Keratinocyte (primary cell): ENCODE measurements around the gene ENTHD1.

ENCODE experiments used
- CTCF ChIP-seq, 3 experiments: IDR thresholded peaks in 1 of 3; conservative IDR thresholded peaks in 1 of 3; optimal IDR thresholded peaks in 1 of 3; 2 replicates in 2 of 3; 3 replicates in 1 of 3; pipeline versions ENCODE3 to v1.5.1; 2011; ENCODE audit warnings: low read length in 3 of 3, mild to moderate bottlenecking in 3 of 3, moderate library complexity in 2 of 3, control low read depth in 1 of 3, inconsistent platforms in 1 of 3; ENCODE audit not compliant: insufficient read depth in 2 of 3; ENCODE audit errors: extremely low read depth in 1 of 3
- EZH2 ChIP-seq: IDR thresholded peaks from one replicate; pipeline ENCODE4 v1.6.1; 2012; ENCODE audit warnings: inconsistent platforms, mild to moderate bottlenecking, low read length, moderate library complexity

GRCh38 chr22:39938509-39939111, 45.0 kb upstream of the ENTHD1 start:
- TF ChIP-seq CTCF (optimal IDR thresholded peaks at IDR 0.05 in 1 of 3, IDR thresholded peaks at IDR 0.05 in 1 of 3, conservative IDR thresholded peaks at IDR 0.05 in 1 of 3; ENCODE audit: extremely low read depth in 1 of 3, insufficient read depth in 2 of 3, low read length in 3 of 3) (no peak), EZH2 (no peak)
